Ectodermal cell (in vitro differentiated cells): ENCODE measurements around the gene TNNI3K.

Experiments
- H3K27ac ChIP-seq: 2 replicates; pipeline ENCODE4 v1.7.0; 2013; ENCODE audit warnings: mild to moderate bottlenecking, low read depth, low read length; ENCODE audit not compliant: insufficient read depth, poor library complexity, severe bottlenecking
- H3K27me3 ChIP-seq: 2 replicates; pipeline ENCODE4 v1.7.0; 2013; ENCODE audit warnings: mild to moderate bottlenecking, low read length; ENCODE audit not compliant: insufficient read depth, control insufficient read depth, poor library complexity, severe bottlenecking
- H3K36me3 ChIP-seq: one replicate; pipeline ENCODE4 v1.7.0; 2013; ENCODE audit warnings: low read length; ENCODE audit not compliant: control insufficient read depth, insufficient read depth
- H3K4me1 ChIP-seq: one replicate; pipeline ENCODE4 v1.7.0; 2013; ENCODE audit warnings: low read length; ENCODE audit not compliant: control insufficient read depth, insufficient read depth
- H3K4me3 ChIP-seq: 2 replicates; pipeline ENCODE4 v1.7.0; 2013; ENCODE audit warnings: low read depth, low read length, control low read depth; ENCODE audit not compliant: insufficient read depth
- H3K9me3 ChIP-seq: 2 replicates; pipeline ENCODE4 v1.7.0; 2013; ENCODE audit warnings: mild to moderate bottlenecking, low read length, moderate library complexity; ENCODE audit not compliant: control insufficient read depth
- WGBS, 2 experiments: methylation state at CpG; one replicate each; pipeline ENCODE4 v1.1.7; 2013; ENCODE audit warnings: missing lambda C conversion rate in 2 of 2; 5-methylcytosine and 5-hydroxymethylcytosine counted together

The TNNI3K gene

GRCh38 chr1:74457253-74457652, 222.1 kb downstream of the TNNI3K start:
- no peaks in the 10 kb centered on the region for H3K4me1 ChIP-seq
- H3K9me3 ChIP-seq = no peaks in the 10 kb centered on the region
- H3K4me3 ChIP-seq = no peak overlapping the region
- no peaks in the 10 kb centered on the region for H3K27me3 ChIP-seq
- H3K27ac ChIP-seq = no peak overlapping the region
- 86 to 87% methylated on average over 2 of the region's 2 CpGs for WGBS, 2 experiments
- H3K36me3 ChIP-seq = no peaks in the 10 kb centered on the region

GRCh38 chr1:74463333-74463988, 228.3 kb downstream of the TNNI3K start:
- H3K4me3 ChIP-seq = no peak overlapping the region
- H3K27ac ChIP-seq = no peak overlapping the region
- 91 to 93% methylated on average over 7 to 9 of the region's 9 CpGs for WGBS, 2 experiments
- no peaks in the 10 kb centered on the region for H3K4me1 ChIP-seq
- H3K36me3 ChIP-seq = no peaks in the 10 kb centered on the region
- no peaks in the 10 kb centered on the region for H3K27me3 ChIP-seq
- no peaks in the 10 kb centered on the region for H3K9me3 ChIP-seq

- Histone ChIP-seq H3K4me3 (no peak overlapping the region), H3K27me3 (no peaks in the 10 kb centered on the region), H3K27ac (no peak overlapping the region), H3K36me3 (no peaks in the 10 kb centered on the region), H3K4me1 (no peaks in the 10 kb centered on the region), H3K9me3 (no peaks in the 10 kb centered on the region)
- 95 to 99% methylated on average over 5 to 6 of the region's 6 CpGs for WGBS, 2 experiments
Observed at GRCh38 chr1:74464037-74464436, 228.8 kb downstream of the TNNI3K start.

- 95 to 96% methylated on average over 24 of the region's 24 CpGs for WGBS, 2 experiments
- Histone ChIP-seq H3K36me3 (no peaks in the 10 kb centered on the region), H3K27ac (no peak overlapping the region), H3K4me3 (no peak overlapping the region), H3K4me1 (no peaks in the 10 kb centered on the region), H3K9me3 (no peaks in the 10 kb centered on the region), H3K27me3 (no peaks in the 10 kb centered on the region)
Observed at GRCh38 chr1:74465193-74465681, 230.1 kb downstream of the TNNI3K start.

GRCh38 chr1:74467786-74468377, 232.7 kb downstream of the TNNI3K start:
- no peaks in the 10 kb centered on the region for H3K27me3 ChIP-seq
- H3K27ac ChIP-seq = no peak overlapping the region
- no peaks in the 10 kb centered on the region for H3K9me3 ChIP-seq
- WGBS, 2 experiments = 88 to 94% methylated on average over 3 of the region's 3 CpGs
- H3K4me1 ChIP-seq = no peaks in the 10 kb centered on the region
- no peak overlapping the region for H3K4me3 ChIP-seq
- no peaks in the 10 kb centered on the region for H3K36me3 ChIP-seq

GRCh38 chr1:74468982-74469603, 233.9 kb downstream of the TNNI3K start:
- Histone ChIP-seq H3K36me3 (no peaks in the 10 kb centered on the region), H3K9me3 (no peaks in the 10 kb centered on the region), H3K27ac (no peak overlapping the region), H3K4me1 (no peaks in the 10 kb centered on the region), H3K27me3 (no peaks in the 10 kb centered on the region), H3K4me3 (no peak overlapping the region)
- 0% methylated on average over 1 of the region's 2 CpGs for whole genome bisulfite sequencing, 2 experiments

GRCh38 chr1:74470251-74470650, 235.1 kb downstream of the TNNI3K start:
- no peak overlapping the region for H3K4me3 ChIP-seq
- 94% methylated on average over 3 of the region's 3 CpGs for WGBS, 2 experiments

GRCh38 chr1:74470936-74471335, 235.7 kb downstream of the TNNI3K start:
- Histone ChIP-seq H3K36me3 (no peaks in the 10 kb centered on the region), H3K27me3 (no peaks in the 10 kb centered on the region), H3K27ac (no peak overlapping the region), H3K4me1 (no peaks in the 10 kb centered on the region), H3K4me3 (no peak overlapping the region), H3K9me3 (no peaks in the 10 kb centered on the region)
- 75 to 77% methylated on average over 3 of the region's 3 CpGs for WGBS, 2 experiments

More at GRCh38 chr1:74470251-74470650, 235.1 kb downstream of the TNNI3K start:
- Histone ChIP-seq H3K9me3 (no peaks in the 10 kb centered on the region), H3K4me1 (no peaks in the 10 kb centered on the region), H3K36me3 (no peaks in the 10 kb centered on the region), H3K27ac (no peak overlapping the region), H3K27me3 (no peaks in the 10 kb centered on the region)

GRCh38 chr1:74471470-74471869, 236.3 kb downstream of the TNNI3K start:
- Histone ChIP-seq H3K36me3 (no peaks in the 10 kb centered on the region), H3K4me3 (no peak overlapping the region), H3K27ac (no peak overlapping the region), H3K4me1 (no peaks in the 10 kb centered on the region), H3K27me3 (no peaks in the 10 kb centered on the region), H3K9me3 (no peaks in the 10 kb centered on the region)
- 90 to 93% methylated on average over 2 to 3 of the region's 3 CpGs for WGBS, 2 experiments

GRCh38 chr1:74474585-74474984, 239.4 kb downstream of the TNNI3K start:
- 93 to 94% methylated on average over 6 of the region's 6 CpGs for WGBS, 2 experiments
- no peaks in the 10 kb centered on the region for H3K9me3 ChIP-seq

More at GRCh38 chr1:74474585-74474984, 239.4 kb downstream of the TNNI3K start:
- H3K36me3 ChIP-seq = no peaks in the 10 kb centered on the region
- no peaks in the 10 kb centered on the region for H3K4me1 ChIP-seq
- H3K4me3 ChIP-seq = no peak overlapping the region
- H3K27me3 ChIP-seq = no peaks in the 10 kb centered on the region
- no peak overlapping the region for H3K27ac ChIP-seq
